Activated T-helper 2 cell treated with anti-CD3 and anti-CD28 coated beads, Interferon-gamma antibody, Interleukin-2, Interleukin-4, amounts not matched to agents 10 μg/mL and 5 μg/mL and 100 μg/mL, durations not matched to agents 14 hours and 24 hours and 36 hours (primary cell): ENCODE results near the gene WDR89. TPM values are rescaled to one million over a fixed set of nuclear protein-coding genes. Genes with fewer than 3 reads are reported as not detected.
"Not testable (repeated sequence)": the region's sequence is repeated elsewhere in the genome, so short reads cannot be mapped to it uniquely, and the experiment has no call there.

ENCODE experiments used
- DNase-seq: peaks from one replicate; pipeline ENCODE4 v3.0.0; 2021; ENCODE audit warnings: low spot score
- H3K27ac Mint-ChIP-seq: one replicate; pipeline ENCODE4 v1.8.0; 2021; ENCODE audit warnings: mixed read lengths
- H3K27me3 Mint-ChIP-seq: one replicate; pipeline ENCODE4 v1.8.0; 2021; ENCODE audit warnings: low read depth, mixed read lengths
- H3K36me3 Mint-ChIP-seq: one replicate; pipeline ENCODE4 v1.8.0; 2021; ENCODE audit warnings: low read depth, mixed read lengths
- H3K4me1 Mint-ChIP-seq: one replicate; pipeline ENCODE4 v1.8.0; 2021; ENCODE audit warnings: low read depth, mixed read lengths
- H3K4me3 Mint-ChIP-seq: one replicate; pipeline ENCODE4 v1.8.0; 2021; ENCODE audit warnings: low read depth, mild to moderate bottlenecking, moderate library complexity, mixed read lengths
- H3K9me3 Mint-ChIP-seq: one replicate; pipeline ENCODE4 v1.8.0; 2021; ENCODE audit warnings: mixed read lengths
- intact Hi-C: fragments of 100-400 bp; cut with micrococcal nuclease; formaldehyde crosslinking; loops from one replicate; pipeline ENCODE4 v1.15.1; 2023
- total RNA-seq: library from RNA; stranded (reverse); gene quantifications from 2 replicates; pipeline ENCODE4 v1.2.3, GENCODE V29; 2022

WDR89 gene
- total RNA-seq, 1 donor from 2014 or later, result 25.9 TPM

- peaks cover 19% of the 10 kb centered on the region for H3K4me1 Mint-ChIP-seq
- no peaks in the 10 kb centered on the region for H3K27me3 Mint-ChIP-seq
- DNase-seq, result no peak
- H3K27ac Mint-ChIP-seq, result peak overlapping the region; percentile 98
- H3K4me3 Mint-ChIP-seq, result peak overlapping the region; percentile 92
- peaks cover 21% of the 10 kb centered on the region for H3K36me3 Mint-ChIP-seq
- intact Hi-C loops, result loop anchor here (1.0 to 5.0 kb wide), 4 partner anchors 7 to 859 kb away; partner anchors contain the start of genes ZBTB1 and ZBTB25
- peaks cover under 1% of the 10 kb centered on the region for H3K9me3 Mint-ChIP-seq
These were observed 1.1 kb upstream of the WDR89 start for GRCh38 chr14:63642656-63643382.

- peaks cover 25% of the 10 kb centered on the region for H3K36me3 Mint-ChIP-seq
- H3K4me1 Mint-ChIP-seq, result peaks cover 16% of the 10 kb centered on the region
- intact Hi-C loops, result loop anchor here (1.0 to 5.0 kb wide), 4 partner anchors 8 to 860 kb away; partner anchors contain the start of genes ZBTB1 and ZBTB25
- peaks cover 6% of the 10 kb centered on the region for H3K9me3 Mint-ChIP-seq
- peak overlapping the region; percentile 98 for H3K27ac Mint-ChIP-seq
- H3K27me3 Mint-ChIP-seq, result no peaks in the 10 kb centered on the region
- DNase-seq, result peak; percentile 81
- H3K4me3 Mint-ChIP-seq, result peak overlapping the region; percentile 92
These were observed 549 bp upstream of the WDR89 start for GRCh38 chr14:63642229-63642611.

- peaks cover 51% of the 10 kb centered on the region for H3K36me3 Mint-ChIP-seq
- H3K9me3 Mint-ChIP-seq, result peaks cover 30% of the 10 kb centered on the region
- DNase-seq, result no peak
- no peaks in the 10 kb centered on the region for H3K27me3 Mint-ChIP-seq
- peaks cover 34% of the 10 kb centered on the region for H3K4me1 Mint-ChIP-seq
- intact Hi-C loops, result no loop called here
- peak overlapping the region; percentile 67 for H3K4me3 Mint-ChIP-seq
- peak overlapping the region; percentile 47 for H3K27ac Mint-ChIP-seq
These were observed 3.2 kb downstream of the WDR89 start for GRCh38 chr14:63638493-63638892.

GRCh38 chr14:63636094-63636635 lies 5.5 kb downstream of the WDR89 start:
- DNase-seq, H3K4me3 Mint-ChIP-seq, H3K27ac Mint-ChIP-seq, H3K27me3 Mint-ChIP-seq, intact Hi-C loops: not testable (repeated sequence)
- H3K36me3 Mint-ChIP-seq, result peaks cover 51% of the 10 kb centered on the region
- H3K4me1 Mint-ChIP-seq, result peaks cover 35% of the 10 kb centered on the region
- peaks cover 30% of the 10 kb centered on the region for H3K9me3 Mint-ChIP-seq

GRCh38 chr14:63633801-63634200 lies 7.9 kb downstream of the WDR89 start:
- Mint-ChIP-seq H3K27me3 (no peaks in the 10 kb centered on the region), H3K4me3 (no peak overlapping the region), H3K27ac (no peak overlapping the region), H3K9me3 (peaks cover 30% of the 10 kb centered on the region), H3K4me1 (peaks cover 25% of the 10 kb centered on the region), H3K36me3 (peaks cover 48% of the 10 kb centered on the region)
- DNase-seq, result no peak
- intact Hi-C loops, result loop anchor here (1.0 kb wide), 1 partner anchor 136 kb away; no protein-coding TSS in a partner anchor

GRCh38 chr14:63632932-63633514 lies 8.6 kb downstream of the WDR89 start:
- Mint-ChIP-seq H3K9me3 (peaks cover 30% of the 10 kb centered on the region), H3K4me1 (peaks cover 20% of the 10 kb centered on the region), H3K4me3 (no peak overlapping the region), H3K27ac (no peak overlapping the region), H3K27me3 (no peaks in the 10 kb centered on the region), H3K36me3 (peaks cover 42% of the 10 kb centered on the region)
- no peak for DNase-seq
- intact Hi-C loops, result loop anchor here (1.0 kb wide), 1 partner anchor 137 kb away; no protein-coding TSS in a partner anchor

GRCh38 chr14:63624701-63625100 lies 17.0 kb downstream of the WDR89 start:
- H3K36me3 Mint-ChIP-seq, result peaks cover 41% of the 10 kb centered on the region

GRCh38 chr14:63624203-63624602 lies 17.5 kb downstream of the WDR89 start:
- DNase-seq, result no peak
- Mint-ChIP-seq H3K9me3 (no peaks in the 10 kb centered on the region), H3K4me1 (peaks cover 12% of the 10 kb centered on the region), H3K36me3 (peaks cover 36% of the 10 kb centered on the region), H3K4me3 (no peak overlapping the region), H3K27ac (no peak overlapping the region), H3K27me3 (no peaks in the 10 kb centered on the region)
- intact Hi-C loops, result no loop called here

More at GRCh38 chr14:63624701-63625100, 17.0 kb downstream of the WDR89 start:
- DNase-seq, result no peak
- Mint-ChIP-seq H3K27ac (no peak overlapping the region), H3K27me3 (no peaks in the 10 kb centered on the region), H3K4me3 (no peak overlapping the region), H3K9me3 (no peaks in the 10 kb centered on the region), H3K4me1 (peaks cover 12% of the 10 kb centered on the region)
- intact Hi-C loops, result no loop called here

GRCh38 chr14:63621975-63622374 lies 19.7 kb downstream of the WDR89 start:
- H3K27me3 Mint-ChIP-seq, H3K27ac Mint-ChIP-seq, intact Hi-C loops, H3K9me3 Mint-ChIP-seq, DNase-seq, H3K4me3 Mint-ChIP-seq: not testable (repeated sequence)
- peaks cover 42% of the 10 kb centered on the region for H3K36me3 Mint-ChIP-seq
- peaks cover 12% of the 10 kb centered on the region for H3K4me1 Mint-ChIP-seq

- DNase-seq, result no peak
- H3K4me3 Mint-ChIP-seq, result no peak overlapping the region
- peaks cover 19% of the 10 kb centered on the region for H3K4me1 Mint-ChIP-seq
- H3K27me3 Mint-ChIP-seq, result no peaks in the 10 kb centered on the region
- peaks cover 43% of the 10 kb centered on the region for H3K36me3 Mint-ChIP-seq
- H3K27ac Mint-ChIP-seq, result no peak overlapping the region
- intact Hi-C loops, result no loop called here
- H3K9me3 Mint-ChIP-seq, result no peaks in the 10 kb centered on the region
These were observed 25.7 kb downstream of the WDR89 start for GRCh38 chr14:63616015-63616414.

- Mint-ChIP-seq H3K4me1 (peaks cover 16% of the 10 kb centered on the region), H3K27me3 (no peaks in the 10 kb centered on the region), H3K36me3 (peaks cover 40% of the 10 kb centered on the region), H3K27ac (no peak overlapping the region), H3K4me3 (no peak overlapping the region), H3K9me3 (no peaks in the 10 kb centered on the region)
- intact Hi-C loops, result no loop called here
- DNase-seq, result no peak
These were observed 26.9 kb downstream of the WDR89 start for GRCh38 chr14:63614679-63615363.

- no peaks in the 10 kb centered on the region for H3K27me3 Mint-ChIP-seq
- H3K4me1 Mint-ChIP-seq, result peaks cover 7% of the 10 kb centered on the region
- DNase-seq, result no peak
- no peak overlapping the region for H3K27ac Mint-ChIP-seq
- H3K9me3 Mint-ChIP-seq, result no peaks in the 10 kb centered on the region
- H3K36me3 Mint-ChIP-seq, result peaks cover 32% of the 10 kb centered on the region
- intact Hi-C loops, result no loop called here
- no peak overlapping the region for H3K4me3 Mint-ChIP-seq
These were observed 30.6 kb downstream of the WDR89 start for GRCh38 chr14:63611078-63611477.
